HCT116 (cell line): ENCODE measurements around the gene RANBP3L. TPM values are rescaled to one million over a fixed set of nuclear protein-coding genes. Genes with fewer than 3 reads are reported as not detected.
"Not testable (repeated sequence)": the region's sequence is repeated elsewhere in the genome, so short reads cannot be mapped to it uniquely, and the experiment has no call there.

Experiments used
- ATAC-seq: fragments of 200-7000 bp; cut with Tn5 transposase; 2 replicates; pipeline ENCODE4 v1.9.1; 2020; ENCODE audit warnings: mild to moderate bottlenecking, moderate library complexity
- BruUV-seq: library from RNA; stranded (reverse); fragments of 400-500 nt; replicated peaks from 2 replicates; lab custom pipeline; 2021; lab: Mats Ljungman, UMichigan
- CTCF ChIA-PET: fragments of 300-600 bp; sonication (Branson Sonifier 250); formaldehyde crosslinking; loops from one replicate; lab custom pipeline; 2021; ENCODE audit warnings: antibody characterized with exemption; lab: Charles Lee
- POLR2A ChIA-PET: fragments of 300-600, 350-600 bp; sonication (Branson Sonifier 250); formaldehyde crosslinking; loops from one replicate; lab custom pipeline; 2021; ENCODE audit warnings: antibody characterized with exemption; lab: Charles Lee
- RAD21 ChIA-PET, 2 experiments: fragments of 300-600 bp; sonication (Branson Sonifier 250); formaldehyde crosslinking; loops; one replicate each; lab custom pipeline; 2023; ENCODE audit warnings: low total read pairs in 2 of 2; ENCODE audit not compliant: uncharacterized antibody in 2 of 2, unreplicated experiment in 2 of 2, low non-redundant PET in 1 of 2; lab: Charles Lee
- DNase-seq: peaks from one replicate; pipeline ENCODE4 v3.0.0-alpha.2; 2010; ENCODE audit warnings: low read depth, low spot score
- H2AFZ ChIP-seq: fragments of 200-600 bp; shearing (Covaris generic), sonication (generic); 2 replicates; pipeline ENCODE4 v1.6.1; 2017; ENCODE audit warnings: low read depth, mixed run types, mixed read lengths, antibody characterized with exemption, low read length; ENCODE audit not compliant: poor library complexity, severe bottlenecking
- H3K27ac ChIP-seq: 2 replicates; pipeline ENCODE4 v1.5.1; 2012; ENCODE audit warnings: low read depth, low read length
- H3K27me3 ChIP-seq: fragments of 200-600 bp; sonication (generic); 2 replicates; pipeline ENCODE4 v1.6.1; 2016; ENCODE audit warnings: mixed run types, low read length, mixed read lengths; ENCODE audit not compliant: insufficient read depth
- H3K36me3 ChIP-seq, 2 experiments: fragments of 200-500 bp in 1 of 2; fragments of 200-600 bp in 1 of 2; sonication (Bioruptor generic) in 1 of 2; sonication (generic) in 1 of 2; 2 replicates each; pipeline versions ENCODE4 v1.5.1 to v1.6.1; 2014 to 2016; ENCODE audit warnings: low read length in 2 of 2, inconsistent platforms in 1 of 2, mixed read lengths in 1 of 2, mixed run types in 1 of 2; ENCODE audit not compliant: insufficient read depth in 2 of 2, control insufficient read depth in 1 of 2
- H3K4me1 ChIP-seq, 2 experiments: fragments of 200-600 bp in 1 of 2; sonication (generic) in 1 of 2; 2 replicates each; pipeline versions ENCODE4 v1.5.1 to v1.6.1; 2012 to 2017; ENCODE audit warnings: low read length in 2 of 2, inconsistent platforms in 1 of 2, mild to moderate bottlenecking in 1 of 2, mixed read lengths in 1 of 2, mixed run types in 1 of 2, moderate library complexity in 1 of 2; ENCODE audit not compliant: insufficient read depth in 2 of 2, control insufficient read depth in 1 of 2
- H3K4me2 ChIP-seq: fragments of 200-600 bp; sonication (generic); 2 replicates; pipeline ENCODE4 v1.6.1; 2017; ENCODE audit warnings: mixed run types, low read length, mixed read lengths
- H3K4me3 ChIP-seq, 2 experiments: fragments of 200-600 bp in 1 of 2; sonication (generic) in 1 of 2; replicated peaks in 1 of 2; 2 replicates each; pipeline ENCODE4 v1.5.1; 2011 to 2016; ENCODE audit warnings: low read length in 2 of 2, control low read depth in 1 of 2, low read depth in 1 of 2, mild to moderate bottlenecking in 1 of 2, mixed read lengths in 1 of 2, mixed run types in 1 of 2
- H3K79me2 ChIP-seq: fragments of 200-600 bp; sonication (generic); 2 replicates; pipeline ENCODE4 v1.6.1; 2017; ENCODE audit warnings: mild to moderate bottlenecking, mixed run types, low read length, moderate library complexity, mixed read lengths; ENCODE audit not compliant: insufficient read depth
- H3K9ac ChIP-seq: fragments of 200-600 bp; sonication (generic); 2 replicates; pipeline ENCODE4 v1.6.1; 2016; ENCODE audit warnings: low read length, mixed read lengths
- H3K9me2 ChIP-seq: fragments of 200-600 bp; sonication (generic), shearing (Covaris generic); 2 replicates; pipeline ENCODE4 v1.6.1; 2017; ENCODE audit warnings: mixed run types, mild to moderate bottlenecking, moderate library complexity; ENCODE audit not compliant: insufficient read depth
- H3K9me3 ChIP-seq, 2 experiments: fragments of 200-500 bp in 1 of 2; fragments of 200-600 bp in 1 of 2; sonication (Bioruptor generic) in 1 of 2; sonication (generic) in 1 of 2; 2 replicates each; pipeline ENCODE4 v1.6.1; 2014 to 2017; ENCODE audit warnings: low read length in 2 of 2, mixed read lengths in 2 of 2, inconsistent platforms in 1 of 2, low read depth in 1 of 2, mild to moderate bottlenecking in 1 of 2, mixed run types in 1 of 2, moderate library complexity in 1 of 2; ENCODE audit not compliant: control insufficient read depth in 1 of 2, insufficient read depth in 1 of 2
- H4K20me1 ChIP-seq: fragments of 200-600 bp; sonication (generic), shearing (Covaris generic); 2 replicates; pipeline ENCODE4 v1.6.1; 2017; ENCODE audit warnings: mixed run types, mild to moderate bottlenecking, moderate library complexity; ENCODE audit not compliant: insufficient read depth
- CBX3 ChIP-seq: IDR thresholded peaks from 2 replicates; pipeline ENCODE4 v1.6.1; 2012; ENCODE audit warnings: low read depth
- FOSL1 ChIP-seq: IDR thresholded peaks from 2 replicates; pipeline ENCODE4 v1.6.1; 2012; ENCODE audit warnings: low read depth
- JUND ChIP-seq: IDR thresholded peaks from 2 replicates; pipeline ENCODE4 v1.6.1; 2012
- RAD21 ChIP-seq: IDR thresholded peaks from 2 replicates; pipeline ENCODE4 v1.6.1; 2012; ENCODE audit warnings: low read depth, mild to moderate bottlenecking
- SIN3A ChIP-seq: IDR thresholded peaks from 2 replicates; pipeline ENCODE4 v1.6.1; 2012; ENCODE audit warnings: low read depth
- SP1 ChIP-seq: IDR thresholded peaks from 2 replicates; pipeline ENCODE4 v1.6.1; 2012; ENCODE audit warnings: low read depth
- ZNF274 ChIP-seq: fragments of 200-500 bp; sonication (Bioruptor generic); IDR thresholded peaks from 2 replicates; pipeline ENCODE4 v1.6.1; 2014; ENCODE audit warnings: mild to moderate bottlenecking, low read depth, low read length, inconsistent platforms
- intact Hi-C: fragments of 100-400 bp; cut with micrococcal nuclease; formaldehyde crosslinking; loops from 2 replicates; pipeline ENCODE4 v1.10.0; 2022
- total RNA-seq: library from RNA; stranded (reverse); gene quantifications from one replicate; pipeline ENCODE4 v1.2.1, GENCODE V29; 2021; ENCODE audit not compliant: unreplicated experiment
- TF ChIP-seq, protein P1 (sequence below): IDR thresholded peaks from 2 replicates; pipeline ENCODE4 v1.6.1; 2012
- TF ChIP-seq, protein P2 (sequence below): IDR thresholded peaks from 2 replicates; pipeline ENCODE4 v1.6.1; 2012

RANBP3L gene
- total RNA-seq, 1 experiment from 2014 or later = not detected

DNA sequence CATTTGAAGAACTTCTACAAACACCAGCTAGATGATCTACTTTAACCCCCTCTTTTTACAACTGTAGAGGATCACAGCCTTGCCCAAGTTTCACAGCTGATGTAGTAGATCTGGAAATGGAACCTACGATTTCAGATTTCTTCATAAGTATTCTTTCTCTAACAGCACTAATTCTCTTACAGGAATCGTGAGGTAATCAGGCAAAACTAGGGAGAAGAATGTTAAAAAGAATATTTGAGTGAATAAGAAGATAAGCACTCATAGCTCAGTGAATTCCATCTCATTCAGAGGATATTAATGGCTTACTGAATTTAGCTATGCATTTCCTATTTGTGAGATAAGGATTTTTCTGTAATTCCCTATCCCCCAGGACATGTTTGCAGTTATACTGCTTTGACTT, 102.1 kb downstream of the RANBP3L start (continued):
- TF ChIP-seq RAD21 (no peak), FOSL1 (no peak), ZNF274 (no peak), JUND (no peak), SP1 (no peak), SIN3A (no peak), CBX3 (no peak)
- TF ChIP-seq, protein P1, sequence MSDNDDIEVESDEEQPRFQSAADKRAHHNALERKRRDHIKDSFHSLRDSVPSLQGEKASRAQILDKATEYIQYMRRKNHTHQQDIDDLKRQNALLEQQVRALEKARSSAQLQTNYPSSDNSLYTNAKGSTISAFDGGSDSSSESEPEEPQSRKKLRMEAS = no peak
- TF ChIP-seq, protein P2, sequence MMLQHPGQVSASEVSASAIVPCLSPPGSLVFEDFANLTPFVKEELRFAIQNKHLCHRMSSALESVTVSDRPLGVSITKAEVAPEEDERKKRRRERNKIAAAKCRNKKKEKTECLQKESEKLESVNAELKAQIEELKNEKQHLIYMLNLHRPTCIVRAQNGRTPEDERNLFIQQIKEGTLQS = no peak
- TF ChIP-seq, all 23 proteins: peak for 0

DNA sequence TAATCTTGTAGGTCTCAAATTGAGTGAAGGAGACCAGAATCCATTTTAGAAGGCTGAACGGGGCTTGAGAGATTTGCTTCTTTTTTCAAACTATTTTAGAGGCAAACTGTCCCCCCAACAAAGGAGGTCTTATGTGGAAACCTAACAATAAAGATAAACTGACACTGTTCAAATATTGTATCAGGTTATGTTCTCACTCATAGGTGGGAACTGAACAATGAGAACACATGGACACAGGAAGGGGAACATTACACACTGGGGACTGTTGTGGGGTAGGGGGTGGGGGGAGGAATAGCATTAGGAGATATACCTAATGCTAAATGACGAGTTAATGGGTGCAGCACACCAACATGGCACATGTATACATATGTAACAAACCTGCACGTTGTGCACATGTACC, 102.9 kb downstream of the RANBP3L start:
- ATAC-seq, H3K9me2 ChIP-seq, intact Hi-C loops, H2AFZ ChIP-seq, H3K4me1 ChIP-seq, H3K4me2 ChIP-seq, DNase-seq, H3K27me3 ChIP-seq, RAD21 ChIA-PET, POLR2A ChIA-PET, H4K20me1 ChIP-seq, H3K79me2 ChIP-seq, H3K4me3 ChIP-seq, H3K36me3 ChIP-seq, H3K9me3 ChIP-seq, BruUV-seq, H3K27ac ChIP-seq, H3K9ac ChIP-seq, CTCF ChIA-PET: not testable (repeated sequence)

Other genes with a start within 250 kb of the RANBP3L start
- gene UGT3A2, start 235.0 kb downstream of the RANBP3L start, total RNA-seq = not detected
- 1.1 TPM for gene LMBRD2, start 150.0 kb downstream of the RANBP3L start, total RNA-seq
- gene SKP2, start 149.8 kb downstream of the RANBP3L start, total RNA-seq = 44.3 TPM
- 21.2 TPM for gene NADK2, start 60.0 kb downstream of the RANBP3L start, total RNA-seq